HEK293T (cell line): ENCODE data around the gene TMEM38A.

Source experiments
- SP1 ChIP-seq: fragments of 450-650 bp; IDR thresholded peaks from 2 replicates; pipeline ENCODE4 v1.6.1; 2017
- SUZ12 ChIP-seq: fragments of 450-650 bp; IDR thresholded peaks from 2 replicates; pipeline ENCODE4 v1.6.1; 2016; ENCODE audit warnings: mild to moderate bottlenecking

DNA sequence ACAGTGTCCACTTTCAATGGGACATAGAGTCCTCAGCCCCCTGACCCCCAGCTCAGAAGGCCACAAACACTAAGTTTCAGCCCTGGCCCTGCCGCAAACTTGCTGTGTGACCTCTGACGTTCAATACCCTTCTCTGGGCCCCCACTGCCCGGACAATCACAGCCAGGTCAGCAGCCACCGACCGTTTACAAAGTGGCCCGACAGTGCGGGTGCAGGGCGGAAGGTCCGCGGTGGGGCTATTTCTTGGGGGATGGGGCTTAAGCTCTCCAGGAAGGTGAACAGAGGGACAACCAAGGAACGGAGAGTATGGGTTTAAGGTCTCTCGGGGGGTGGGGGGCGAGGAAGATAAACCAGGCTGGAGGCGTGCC, 1.5 kb upstream of the TMEM38A start:
- TF ChIP-seq SUZ12 (no peak), SP1 (no peak)
